ENCODE results near the gene CENPT. TPM values are rescaled to one million over a fixed set of nuclear protein-coding genes. Genes with fewer than 3 reads are reported as not detected.
A peak's percentile ranks its signal among the peaks of the same experiment; 100 is the strongest.

The CENPT gene
- total RNA-seq, 1 donor from 2014 or later = 46.3 TPM

- H3K27me3 Mint-ChIP-seq (ENCODE audit: unreplicated experiment) = no peaks in the 10 kb centered on the region
- DNase-seq (ENCODE audit: extremely low spot score, unreplicated experiment) = no peak
- peak overlapping the region; percentile 77 for H3K27ac Mint-ChIP-seq (ENCODE audit: unreplicated experiment)
- TF ChIP-seq, protein P1, sequence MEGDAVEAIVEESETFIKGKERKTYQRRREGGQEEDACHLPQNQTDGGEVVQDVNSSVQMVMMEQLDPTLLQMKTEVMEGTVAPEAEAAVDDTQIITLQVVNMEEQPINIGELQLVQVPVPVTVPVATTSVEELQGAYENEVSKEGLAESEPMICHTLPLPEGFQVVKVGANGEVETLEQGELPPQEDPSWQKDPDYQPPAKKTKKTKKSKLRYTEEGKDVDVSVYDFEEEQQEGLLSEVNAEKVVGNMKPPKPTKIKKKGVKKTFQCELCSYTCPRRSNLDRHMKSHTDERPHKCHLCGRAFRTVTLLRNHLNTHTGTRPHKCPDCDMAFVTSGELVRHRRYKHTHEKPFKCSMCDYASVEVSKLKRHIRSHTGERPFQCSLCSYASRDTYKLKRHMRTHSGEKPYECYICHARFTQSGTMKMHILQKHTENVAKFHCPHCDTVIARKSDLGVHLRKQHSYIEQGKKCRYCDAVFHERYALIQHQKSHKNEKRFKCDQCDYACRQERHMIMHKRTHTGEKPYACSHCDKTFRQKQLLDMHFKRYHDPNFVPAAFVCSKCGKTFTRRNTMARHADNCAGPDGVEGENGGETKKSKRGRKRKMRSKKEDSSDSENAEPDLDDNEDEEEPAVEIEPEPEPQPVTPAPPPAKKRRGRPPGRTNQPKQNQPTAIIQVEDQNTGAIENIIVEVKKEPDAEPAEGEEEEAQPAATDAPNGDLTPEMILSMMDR (IDR thresholded peaks at IDR 0.05) = no peak
- H3K4me3 Mint-ChIP-seq (ENCODE audit: unreplicated experiment) = peak overlapping the region; percentile 92
- H3K9me3 Mint-ChIP-seq (ENCODE audit: unreplicated experiment) = no peaks in the 10 kb centered on the region
- peaks cover 23% of the 10 kb centered on the region for H3K36me3 Mint-ChIP-seq (ENCODE audit: unreplicated experiment)
- H3K4me1 Mint-ChIP-seq (ENCODE audit: unreplicated experiment) = peaks cover 26% of the 10 kb centered on the region
These were observed 24.7 kb upstream of the CENPT start for GRCh38 chr16:67872131-67872630.

DNA sequence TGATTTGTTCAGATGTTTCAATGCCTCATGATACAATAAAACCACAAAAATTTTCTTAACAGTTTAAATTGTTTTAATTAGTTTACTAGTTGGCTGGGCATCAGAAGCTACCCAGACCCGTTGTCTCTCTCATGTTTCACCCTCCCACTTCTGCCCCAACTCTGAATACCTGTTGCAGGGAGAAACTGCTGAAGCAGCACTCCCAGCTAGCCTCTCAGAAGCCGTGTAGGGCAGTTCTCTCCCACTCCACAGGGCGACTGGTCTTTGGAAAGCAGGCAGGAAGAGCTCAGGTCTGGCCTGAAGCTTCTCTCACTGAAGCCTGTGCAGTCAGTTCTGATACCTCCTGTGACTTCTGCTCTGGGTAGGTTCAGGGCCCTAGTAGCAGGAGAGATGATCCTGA lies 23.8 kb upstream of the CENPT start:
- Mint-ChIP-seq H3K27ac (ENCODE audit: unreplicated experiment) (no peak overlapping the region), H3K9me3 (ENCODE audit: unreplicated experiment) (no peaks in the 10 kb centered on the region), H3K4me3 (ENCODE audit: unreplicated experiment) (no peak overlapping the region), H3K27me3 (ENCODE audit: unreplicated experiment) (no peaks in the 10 kb centered on the region), H3K36me3 (ENCODE audit: unreplicated experiment) (peaks cover 19% of the 10 kb centered on the region), H3K4me1 (ENCODE audit: unreplicated experiment) (peaks cover 26% of the 10 kb centered on the region)
- TF ChIP-seq, protein P1 (IDR thresholded peaks at IDR 0.05) = no peak
- DNase-seq (ENCODE audit: extremely low spot score, unreplicated experiment) = no peak

DNA sequence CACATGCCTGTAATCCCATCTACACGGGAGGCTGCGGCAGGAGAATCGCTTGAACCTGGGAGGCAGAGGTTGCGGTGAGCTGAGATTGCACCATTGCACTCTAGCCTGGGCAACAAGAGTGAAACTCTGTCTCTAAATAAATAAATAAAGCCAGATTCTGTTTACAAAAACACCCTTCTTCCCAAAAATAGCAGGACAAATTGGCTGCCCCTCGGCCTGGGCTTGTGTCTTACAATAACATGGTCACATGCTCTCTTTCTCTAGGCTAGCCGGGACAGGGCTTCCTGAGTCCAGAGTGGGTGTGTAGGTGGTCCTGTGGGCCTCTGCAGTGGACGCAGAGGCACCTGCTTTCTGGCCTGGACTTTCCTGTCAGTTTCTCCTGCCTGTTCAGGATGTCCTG lies 22.2 kb upstream of the CENPT start:
- Mint-ChIP-seq H3K4me3 (ENCODE audit: unreplicated experiment) (no peak overlapping the region), H3K27me3 (ENCODE audit: unreplicated experiment) (no peaks in the 10 kb centered on the region), H3K36me3 (ENCODE audit: unreplicated experiment) (peaks cover 25% of the 10 kb centered on the region), H3K27ac (ENCODE audit: unreplicated experiment) (no peak overlapping the region), H3K4me1 (ENCODE audit: unreplicated experiment) (peaks cover 17% of the 10 kb centered on the region), H3K9me3 (ENCODE audit: unreplicated experiment) (no peaks in the 10 kb centered on the region)
- DNase-seq (ENCODE audit: extremely low spot score, unreplicated experiment) = no peak
- TF ChIP-seq, protein P1 (IDR thresholded peaks at IDR 0.05) = no peak

DNA sequence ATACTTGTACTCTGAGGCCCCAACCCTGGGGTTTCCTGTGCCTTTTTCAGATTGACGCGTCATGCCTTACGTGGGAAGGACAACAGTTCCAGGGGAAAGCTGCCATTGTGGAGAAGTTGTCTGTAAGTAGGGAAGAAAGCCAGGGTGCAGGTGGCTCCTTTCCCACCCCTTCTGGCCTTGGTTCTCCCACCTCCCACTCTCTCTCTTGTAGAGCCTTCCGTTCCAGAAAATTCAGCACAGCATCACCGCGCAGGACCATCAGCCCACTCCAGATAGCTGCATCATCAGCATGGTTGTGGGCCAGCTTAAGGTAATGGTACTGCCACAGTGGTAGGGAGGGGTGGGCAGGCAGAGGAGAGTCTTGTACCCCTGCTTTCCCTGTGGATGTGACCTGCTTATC lies 20.8 kb upstream of the CENPT start:
- DNase-seq (ENCODE audit: extremely low spot score, unreplicated experiment) = no peak
- H3K4me1 Mint-ChIP-seq (ENCODE audit: unreplicated experiment) = peaks cover 10% of the 10 kb centered on the region
- no peaks in the 10 kb centered on the region for H3K27me3 Mint-ChIP-seq (ENCODE audit: unreplicated experiment)
- no peak overlapping the region for H3K27ac Mint-ChIP-seq (ENCODE audit: unreplicated experiment)
- H3K9me3 Mint-ChIP-seq (ENCODE audit: unreplicated experiment) = no peaks in the 10 kb centered on the region
- H3K36me3 Mint-ChIP-seq (ENCODE audit: unreplicated experiment) = peaks cover 25% of the 10 kb centered on the region
- no peak overlapping the region for H3K4me3 Mint-ChIP-seq (ENCODE audit: unreplicated experiment)
- TF ChIP-seq, protein P1 (IDR thresholded peaks at IDR 0.05) = no peak

- Mint-ChIP-seq H3K27me3 (ENCODE audit: unreplicated experiment) (no peaks in the 10 kb centered on the region), H3K36me3 (ENCODE audit: unreplicated experiment) (peaks cover 20% of the 10 kb centered on the region), H3K4me1 (ENCODE audit: unreplicated experiment) (peaks cover 26% of the 10 kb centered on the region), H3K9me3 (ENCODE audit: unreplicated experiment) (no peaks in the 10 kb centered on the region), H3K27ac (ENCODE audit: unreplicated experiment) (no peak overlapping the region), H3K4me3 (ENCODE audit: unreplicated experiment) (no peak overlapping the region)
- TF ChIP-seq, protein P1 (IDR thresholded peaks at IDR 0.05) = peak; percentile 39
- no peak for DNase-seq (ENCODE audit: extremely low spot score, unreplicated experiment)
These were observed 17.8 kb upstream of the CENPT start for GRCh38 chr16:67865318-67865717.
